ENCODE measurements around the gene CDC42.

CDC42 gene

GRCh38 chr1:22102746-22103145, 50.2 kb downstream of the CDC42 start:
- intact Hi-C loops (cut with DNase I) = no loop called here
- DNase-seq = no peak

GRCh38 chr1:22104094-22104493, 51.6 kb downstream of the CDC42 start:
- intact Hi-C loops (cut with DNase I) = loop anchor here (2.0 kb wide), 1 partner anchor 313 kb away; no protein-coding TSS in a partner anchor
- DNase-seq = no peak

- intact Hi-C loops (cut with DNase I) = loop anchor here (2.0 to 5.0 kb wide), 2 partner anchors 172 to 312 kb away; no protein-coding TSS in a partner anchor
- peak in 1 of 10 donors; percentile 31 for DNase-seq
These were observed 52.4 kb downstream of the CDC42 start for GRCh38 chr1:22104865-22105437.

GRCh38 chr1:22105611-22106207, 53.2 kb downstream of the CDC42 start:
- DNase-seq = no peak
- intact Hi-C loops (cut with DNase I) = loop anchor here (2.0 to 5.0 kb wide), 2 partner anchors 172 to 311 kb away; no protein-coding TSS in a partner anchor

DNA sequence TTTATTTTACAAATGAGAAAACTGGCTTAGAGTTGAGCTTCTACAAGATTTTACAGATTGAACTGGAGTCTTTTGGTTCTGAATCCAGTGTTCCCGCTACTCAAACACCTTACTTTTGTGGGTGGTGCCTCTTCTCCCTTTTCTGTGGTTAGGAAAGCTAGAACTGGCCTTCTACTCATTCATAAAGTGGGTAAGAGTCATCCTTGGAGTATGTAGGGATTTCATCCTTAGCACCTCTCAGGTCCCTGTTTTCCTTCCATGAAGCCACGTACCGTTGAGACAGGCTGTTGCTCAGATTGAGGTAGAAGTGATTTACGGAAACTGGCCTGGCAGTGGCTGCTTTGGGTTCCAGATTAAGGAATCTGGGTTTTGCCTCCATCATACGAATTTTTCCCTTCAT, 54.6 kb downstream of the CDC42 start:
- no peak for DNase-seq
- intact Hi-C loops (cut with DNase I) = loop anchor here (5.0 kb wide), 1 partner anchor 170 kb away; no protein-coding TSS in a partner anchor

- intact Hi-C loops (cut with DNase I) = loop anchor here (5.0 kb wide), 1 partner anchor 169 kb away; no protein-coding TSS in a partner anchor
- DNase-seq = peak in 1 of 10 donors; percentile 24
These were observed 56.0 kb downstream of the CDC42 start for GRCh38 chr1:22108339-22109105.

GRCh38 chr1:22110016-22110415, 57.5 kb downstream of the CDC42 start:
- no peak for DNase-seq
- intact Hi-C loops (cut with DNase I) = no loop called here

GRCh38 chr1:22111115-22111514, 58.6 kb downstream of the CDC42 start:
- intact Hi-C loops (cut with DNase I) = no loop called here
- DNase-seq = peak in 1 of 10 donors; percentile 13

DNA sequence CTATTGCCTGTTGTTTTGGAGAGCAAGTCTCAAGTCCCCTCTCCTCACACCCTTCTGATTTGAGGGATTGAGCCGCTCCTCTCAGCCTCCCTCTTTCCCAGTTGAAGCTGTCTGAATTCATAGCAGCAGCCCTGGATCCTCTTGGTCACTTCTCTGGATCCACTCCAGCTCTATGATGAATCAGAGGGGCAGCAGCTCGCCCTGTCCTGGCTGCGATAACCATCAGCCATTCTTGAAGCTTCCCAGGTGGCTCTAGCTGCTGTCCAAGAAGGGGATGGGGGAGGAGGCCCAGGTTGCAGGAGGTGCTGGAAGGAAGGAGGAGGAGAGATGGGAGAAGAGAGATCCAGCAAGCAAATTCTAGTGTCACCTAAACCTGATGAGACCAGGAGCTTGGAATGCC, 59.1 kb downstream of the CDC42 start:
- DNase-seq = peak in 1 of 10 donors; percentile 18
- intact Hi-C loops (cut with DNase I) = no loop called here

- intact Hi-C loops (cut with DNase I) = no loop called here
- DNase-seq = peak in 2 of 10 donors; percentile 23 to 59
These were observed 60.0 kb downstream of the CDC42 start for GRCh38 chr1:22112554-22112953.

GRCh38 chr1:22114083-22115012, 61.8 kb downstream of the CDC42 start:
- intact Hi-C loops (cut with DNase I) = no loop called here
- DNase-seq = peak in 4 of 10 donors; percentile 37 to 87 (median 80)

GRCh38 chr1:22115286-22115685, 62.8 kb downstream of the CDC42 start:
- intact Hi-C loops (cut with DNase I) = no loop called here

DNA sequence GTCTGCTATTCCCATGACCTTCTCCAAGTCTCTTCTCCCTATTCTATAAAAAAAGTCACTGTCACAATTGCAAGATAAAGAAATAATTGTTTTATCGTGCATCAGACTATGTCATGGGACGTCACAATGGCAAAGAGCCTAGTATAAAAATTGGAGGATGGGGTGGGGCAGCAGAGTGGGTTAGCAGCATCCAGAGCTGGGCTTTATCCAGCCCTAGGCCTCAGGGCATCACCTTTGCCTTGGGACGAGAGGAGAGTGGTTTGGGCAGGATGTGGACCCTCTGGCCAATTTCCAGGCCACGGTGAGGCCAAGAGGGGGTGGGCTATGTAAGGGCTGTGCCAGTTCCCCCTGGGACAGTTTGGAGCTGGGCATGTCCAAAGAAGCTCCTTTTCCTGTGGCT, 64.7 kb downstream of the CDC42 start:
- peak in 3 of 10 donors; percentile 42 to 80 (median 56) for DNase-seq
- intact Hi-C loops (cut with DNase I) = no loop called here

More at GRCh38 chr1:22115286-22115685, 62.8 kb downstream of the CDC42 start:
- peak in 2 of 10 donors; percentile 62 to 79 for DNase-seq

GRCh38 chr1:22117851-22118250, 65.3 kb downstream of the CDC42 start:
- intact Hi-C loops (cut with DNase I) = no loop called here
- peak in 2 of 10 donors; percentile 42 to 77 for DNase-seq

GRCh38 chr1:22118291-22118992, 65.9 kb downstream of the CDC42 start:
- intact Hi-C loops (cut with DNase I) = no loop called here
- peak in 1 of 10 donors; percentile 22 for DNase-seq

DNA sequence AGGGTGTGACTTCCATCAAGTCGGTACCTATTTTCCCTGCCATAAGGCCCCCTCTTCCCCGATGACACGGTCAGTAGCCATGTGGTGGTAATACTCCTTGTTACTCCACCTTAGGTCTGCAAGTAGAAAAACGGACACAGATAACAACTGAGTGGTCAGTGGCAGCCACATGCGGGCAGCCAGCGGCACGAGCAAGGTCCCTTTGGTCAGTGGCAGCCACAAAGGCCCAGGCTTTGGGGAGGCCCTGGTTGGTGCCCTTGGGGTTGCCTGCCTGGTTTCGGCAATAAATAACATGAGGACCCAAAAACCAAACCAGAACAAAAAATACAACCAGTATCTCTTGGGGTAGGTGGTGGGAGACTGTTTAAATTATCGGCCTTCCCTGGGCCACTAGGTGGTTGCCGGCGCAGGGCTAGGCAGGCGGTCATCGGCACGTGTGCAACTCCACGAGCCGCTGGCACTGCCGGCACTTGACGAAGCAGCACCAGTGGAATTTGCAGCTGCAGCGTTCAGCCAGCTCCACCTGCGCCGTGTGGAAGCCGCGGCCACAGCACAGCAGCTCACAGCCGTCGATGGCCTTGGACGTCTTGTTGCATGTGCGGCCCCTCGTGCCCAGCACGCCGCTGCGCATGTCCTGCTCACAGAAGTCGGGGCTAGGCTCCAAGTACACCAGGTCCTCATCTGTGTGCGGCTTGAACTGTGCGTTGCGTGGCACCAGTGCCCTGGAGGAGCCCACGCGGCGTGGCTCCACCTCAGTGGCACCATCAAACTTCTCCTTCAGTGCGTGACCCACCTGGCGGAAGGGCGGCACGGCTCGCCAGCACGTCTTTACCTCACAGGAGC, 67.3 kb downstream of the CDC42 start:
- peak in 2 of 10 donors; percentile 59 to 78 for DNase-seq
- intact Hi-C loops (cut with DNase I) = no loop called here

DNA sequence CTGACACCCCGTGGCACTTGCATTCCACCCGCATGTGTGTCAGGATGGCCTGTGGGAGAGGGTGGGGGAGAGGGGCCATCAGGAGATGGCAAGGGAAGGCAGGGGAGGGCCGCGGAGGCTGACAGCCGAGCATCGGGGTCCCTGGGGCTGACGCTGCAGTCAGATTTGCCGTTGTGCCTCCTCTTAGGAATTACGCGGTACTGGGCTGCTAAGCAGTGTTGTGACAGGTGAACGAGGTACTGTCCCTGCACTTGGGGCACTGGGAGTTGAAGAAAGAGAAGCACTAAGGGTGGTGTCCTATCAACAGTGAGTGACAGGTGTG, 67.9 kb downstream of the CDC42 start:
- peak in 3 of 10 donors; percentile 47 to 80 (median 50) for DNase-seq
- intact Hi-C loops (cut with DNase I) = no loop called here

GRCh38 chr1:22121421-22121911, 69.0 kb downstream of the CDC42 start:
- peak in 1 of 10 donors; percentile 58 for DNase-seq
- intact Hi-C loops (cut with DNase I) = no loop called here

Measured in posterior cingulate gyrus (tissue), 11 donors.